Stimulated activated CD4-positive, alpha-beta T cell treated with anti-CD3 and anti-CD28 coated beads, TNF-alpha, amount 100 ng/mL, for 1 hour (primary cell): ENCODE results near the gene KRT7.

ENCODE experiments used
- DNase-seq, 3 donors: peaks; one replicate each; pipeline ENCODE4 v3.0.0-alpha.2; 2020; ENCODE audit warnings: low read depth in 3 of 3, low spot score in 1 of 3

The KRT7 gene

DNA sequence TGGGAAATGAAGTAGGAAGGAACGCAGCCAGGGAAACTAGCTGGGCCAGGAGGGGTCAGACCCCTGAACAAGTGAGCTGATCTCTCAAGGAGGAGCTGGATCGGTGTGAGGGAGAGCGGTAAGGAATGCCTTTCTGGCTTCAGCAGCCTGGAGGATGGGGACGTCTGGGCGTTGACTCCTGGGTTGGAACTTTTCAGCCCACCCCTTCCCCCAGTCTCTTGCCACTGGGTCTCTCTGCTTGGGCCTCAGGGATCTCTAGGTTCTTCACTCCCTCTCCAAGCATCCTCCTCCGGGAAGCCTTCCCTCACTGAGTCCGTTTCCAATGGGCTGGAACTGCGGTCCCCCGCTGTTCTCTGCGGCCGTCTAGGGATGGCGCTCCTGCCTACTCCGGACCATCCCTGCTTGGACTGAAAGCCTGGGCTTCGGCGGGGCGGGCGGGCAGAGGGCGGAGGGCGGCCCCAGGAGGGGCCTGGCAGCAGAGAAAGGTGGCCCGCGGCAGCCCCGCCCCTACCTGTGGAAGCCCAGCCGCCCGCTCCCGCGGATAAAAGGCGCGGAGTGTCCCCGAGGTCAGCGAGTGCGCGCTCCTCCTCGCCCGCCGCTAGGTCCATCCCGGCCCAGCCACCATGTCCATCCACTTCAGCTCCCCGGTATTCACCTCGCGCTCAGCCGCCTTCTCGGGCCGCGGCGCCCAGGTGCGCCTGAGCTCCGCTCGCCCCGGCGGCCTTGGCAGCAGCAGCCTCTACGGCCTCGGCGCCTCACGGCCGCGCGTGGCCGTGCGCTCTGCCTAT is at the start of gene KRT7:
Gene KRT7 (plus strand): TSS at position 570 of the 788 bp plus-strand sequence. CDS start 54 bp downstream, at position 624.
- no peak for DNase-seq

DNA sequence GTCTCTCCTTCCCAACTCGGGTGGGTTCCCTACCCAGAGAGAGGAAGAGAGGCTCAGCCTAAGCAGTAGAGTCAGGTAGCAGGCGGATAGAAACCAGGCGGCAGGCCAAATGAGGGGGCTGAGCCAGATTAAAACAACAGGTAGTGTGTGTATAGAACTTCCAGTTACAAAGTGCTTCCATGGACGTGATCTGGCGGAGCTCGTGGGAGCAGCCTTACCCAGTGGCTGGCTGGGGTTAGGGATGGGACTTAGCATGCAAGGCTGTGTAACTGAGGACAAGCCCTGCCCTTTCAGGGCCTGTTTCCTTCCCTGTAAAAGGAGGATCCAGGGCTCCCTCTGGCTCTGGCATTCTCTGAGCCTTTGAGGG is 49.5 kb upstream of the KRT7 start:
- DNase-seq = no peak

DNA sequence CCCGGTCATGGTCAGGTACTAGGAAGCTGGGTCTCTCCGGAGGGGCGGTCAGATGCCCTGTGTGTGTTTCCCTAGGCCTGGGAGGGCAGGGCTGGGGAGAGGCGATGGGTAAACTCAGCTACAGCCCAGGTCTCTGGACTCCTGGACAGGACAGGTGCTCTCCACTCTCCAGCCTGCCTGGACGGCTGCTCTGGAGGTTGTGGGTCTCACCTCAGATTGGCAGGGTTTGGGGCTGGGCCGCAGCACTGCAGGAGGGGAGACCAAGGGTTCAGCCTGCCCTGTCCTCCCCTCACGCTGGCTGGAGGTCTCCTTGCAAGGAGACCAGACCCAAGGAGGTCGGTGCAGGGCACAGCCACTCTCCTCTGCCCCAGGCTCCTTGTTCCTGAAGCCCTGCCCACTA is 49.1 kb upstream of the KRT7 start:
- DNase-seq = no peak

DNA sequence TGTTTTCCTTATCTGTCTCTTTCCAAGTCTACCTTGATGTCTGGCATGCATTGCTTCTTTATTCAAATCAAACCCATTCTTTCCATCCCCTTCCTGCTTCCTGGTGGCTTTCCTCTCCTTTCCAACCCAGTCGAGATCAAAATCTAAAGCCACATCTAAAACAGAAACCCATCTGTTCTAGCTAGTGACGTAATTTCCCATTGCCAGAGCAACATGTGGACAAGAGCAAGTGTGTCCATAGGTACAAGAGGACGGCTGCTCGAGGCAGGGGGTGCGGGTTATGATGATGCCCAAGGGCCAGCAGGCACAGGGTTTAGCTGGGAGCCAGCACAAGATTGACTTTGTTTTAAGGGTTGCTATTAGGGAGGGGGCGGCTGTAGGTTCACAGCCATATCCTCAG is 48.2 kb upstream of the KRT7 start:
- DNase-seq = no peak

DNA sequence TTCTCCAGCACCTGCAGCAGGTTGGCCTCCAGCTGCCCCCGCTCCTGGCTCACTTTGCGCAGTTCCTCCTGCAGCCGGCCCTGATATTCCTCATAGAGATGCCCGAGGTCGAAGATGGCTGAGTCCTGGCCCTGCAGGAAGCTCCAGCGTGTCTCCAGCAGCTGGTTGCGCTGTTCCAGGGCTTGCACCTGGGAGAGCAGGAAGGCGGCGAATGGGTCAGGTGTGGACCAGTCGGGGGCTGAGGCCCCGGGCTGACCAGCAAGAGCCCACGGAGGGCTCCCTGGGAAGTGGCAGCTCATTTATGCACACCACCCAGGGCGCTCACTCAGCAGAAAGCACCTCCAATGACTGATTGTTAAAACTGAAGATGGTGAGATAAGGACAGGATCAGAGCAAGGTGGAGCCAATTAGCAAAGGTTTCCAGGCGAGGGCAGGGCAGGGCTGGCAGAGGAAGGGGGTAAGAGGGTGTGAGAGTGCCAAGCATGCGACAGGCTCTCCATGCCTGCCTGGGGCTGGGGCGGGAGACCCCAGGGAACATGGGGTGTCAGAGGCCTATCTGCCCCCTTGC is 47.6 kb upstream of the KRT7 start:
- DNase-seq = no peak

DNA sequence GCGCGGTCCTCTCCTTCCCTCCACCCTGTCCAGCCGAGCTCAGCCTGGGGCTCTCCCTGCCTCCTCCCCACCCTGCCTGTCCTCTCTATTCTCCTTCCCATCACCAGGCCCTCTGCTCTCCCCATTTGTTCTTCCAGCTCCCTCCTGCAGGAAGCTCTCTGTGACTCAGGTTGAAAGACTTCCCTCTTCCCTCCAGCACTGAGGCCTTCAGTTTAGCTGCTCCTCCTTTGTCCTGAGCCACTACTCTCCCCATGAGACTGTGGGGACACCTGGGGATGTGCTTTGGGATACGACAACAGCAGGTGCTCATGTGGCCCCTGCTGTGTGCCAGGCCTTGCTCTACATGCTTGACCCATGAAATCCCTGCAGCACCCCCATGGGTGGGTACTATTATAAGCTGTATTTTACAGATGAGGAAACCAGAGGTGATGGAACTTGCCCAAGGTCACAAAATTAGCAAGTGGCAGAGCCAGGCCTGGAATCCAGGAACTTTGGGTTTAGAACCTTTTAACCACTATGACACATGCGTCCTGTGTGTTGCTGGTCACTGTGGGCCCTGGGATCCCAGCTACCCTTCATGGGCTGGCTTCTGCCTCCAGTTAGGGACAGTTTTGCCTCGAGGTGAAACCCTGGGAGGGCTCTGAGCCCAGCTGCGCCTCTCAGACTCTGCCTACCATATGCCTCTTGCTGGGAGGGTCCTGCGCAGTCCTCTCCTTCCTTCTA is 46.8 kb upstream of the KRT7 start:
- no peak for DNase-seq

DNA sequence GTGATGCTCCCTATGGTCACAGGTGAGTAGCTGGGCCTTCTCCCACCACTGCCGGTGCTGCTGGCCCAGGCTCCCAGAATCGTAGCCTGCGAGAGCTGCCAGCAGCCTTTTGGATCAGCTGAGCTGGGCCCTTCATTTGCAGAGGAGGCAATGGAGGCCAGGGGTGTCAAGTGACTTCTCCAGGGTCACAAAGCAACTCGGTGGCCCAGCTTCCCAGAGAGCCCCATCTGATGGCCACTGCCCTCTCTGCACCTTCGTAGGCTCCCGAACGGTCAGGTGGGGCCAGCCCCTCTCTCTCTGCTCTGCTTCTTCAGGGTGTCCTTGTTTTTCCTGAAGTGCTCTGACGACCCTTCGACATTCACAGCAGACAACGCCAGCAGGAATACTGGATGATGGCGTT is 45.8 kb upstream of the KRT7 start:
- DNase-seq = no peak

DNA sequence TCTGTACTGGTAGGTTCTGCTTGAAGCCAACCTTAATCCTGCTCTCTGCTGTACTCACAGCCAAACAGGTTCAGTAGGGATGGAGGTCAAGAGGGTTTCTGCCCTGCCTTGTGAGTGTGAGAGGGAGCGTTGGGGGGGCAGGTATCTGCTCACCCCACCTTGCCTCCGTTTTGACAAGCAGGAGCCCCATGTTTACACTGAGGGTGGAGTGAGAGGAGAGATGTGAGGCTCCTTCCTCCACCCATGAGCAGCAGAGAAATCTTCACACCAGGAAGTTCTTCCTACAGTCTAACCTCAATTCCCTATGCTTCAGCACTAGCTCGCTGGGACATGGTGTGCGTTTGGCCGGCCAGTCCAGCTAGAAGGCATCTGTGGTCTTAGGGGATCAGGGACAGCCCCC is 45.4 kb upstream of the KRT7 start:
- no peak for DNase-seq

DNA sequence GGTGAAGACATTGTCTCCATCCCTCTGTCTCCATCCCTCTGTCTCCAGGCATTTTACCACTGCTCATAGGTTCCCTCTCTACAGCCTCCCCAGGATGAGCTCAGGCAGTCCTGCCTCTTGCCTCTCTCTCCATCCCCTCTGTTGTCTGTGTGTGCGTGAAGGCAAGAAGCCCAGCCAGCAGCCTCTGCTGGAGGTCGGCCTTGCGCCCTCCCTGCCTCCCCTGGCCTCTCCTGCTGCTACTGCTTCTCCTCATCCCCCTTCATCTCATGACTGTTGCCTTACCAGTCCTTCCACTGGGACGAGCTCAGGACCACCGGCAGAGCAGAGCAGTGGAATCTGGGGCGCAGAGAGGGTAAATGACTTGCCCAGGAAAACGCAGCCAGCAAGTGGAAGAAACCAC is 44.4 kb upstream of the KRT7 start:
- DNase-seq = no peak

DNA sequence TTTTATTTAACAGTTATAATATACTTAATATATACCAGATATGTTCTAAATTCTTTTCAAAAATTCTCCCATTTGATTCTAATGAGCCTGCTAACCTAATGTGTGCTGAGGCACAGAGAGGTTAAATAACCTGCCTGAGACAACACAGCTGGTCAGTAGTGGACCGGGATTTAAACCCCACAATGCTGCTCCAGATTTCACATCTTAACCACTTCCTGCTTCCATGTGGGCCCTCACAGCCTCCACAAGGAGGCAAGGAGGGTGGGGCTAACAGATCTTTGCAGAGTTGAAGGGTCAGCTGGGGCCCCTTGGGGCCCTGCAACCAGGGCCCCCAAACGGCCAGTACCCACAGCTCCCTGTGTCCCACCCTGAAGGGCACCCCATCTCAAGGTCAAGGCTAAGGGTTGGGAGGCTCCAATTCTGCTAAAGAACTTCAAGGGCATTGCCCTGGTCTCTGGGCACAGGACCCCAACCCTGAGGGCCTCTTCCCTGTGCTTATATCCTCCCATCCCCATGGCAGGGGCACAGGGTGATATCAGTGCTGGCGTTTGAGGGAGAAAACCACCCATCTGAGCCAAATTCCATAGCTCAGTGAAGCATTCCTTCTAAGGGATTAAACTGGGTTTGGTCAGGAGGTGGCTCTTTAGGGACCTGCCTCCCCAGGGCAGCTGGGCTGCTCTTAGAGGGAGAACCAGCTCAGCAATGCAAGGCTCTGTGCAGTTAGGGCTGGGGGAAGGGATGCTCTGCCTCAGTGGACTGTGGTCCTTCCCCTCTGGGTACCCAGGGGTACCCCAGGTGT is 43.5 kb upstream of the KRT7 start:
- no peak for DNase-seq

DNA sequence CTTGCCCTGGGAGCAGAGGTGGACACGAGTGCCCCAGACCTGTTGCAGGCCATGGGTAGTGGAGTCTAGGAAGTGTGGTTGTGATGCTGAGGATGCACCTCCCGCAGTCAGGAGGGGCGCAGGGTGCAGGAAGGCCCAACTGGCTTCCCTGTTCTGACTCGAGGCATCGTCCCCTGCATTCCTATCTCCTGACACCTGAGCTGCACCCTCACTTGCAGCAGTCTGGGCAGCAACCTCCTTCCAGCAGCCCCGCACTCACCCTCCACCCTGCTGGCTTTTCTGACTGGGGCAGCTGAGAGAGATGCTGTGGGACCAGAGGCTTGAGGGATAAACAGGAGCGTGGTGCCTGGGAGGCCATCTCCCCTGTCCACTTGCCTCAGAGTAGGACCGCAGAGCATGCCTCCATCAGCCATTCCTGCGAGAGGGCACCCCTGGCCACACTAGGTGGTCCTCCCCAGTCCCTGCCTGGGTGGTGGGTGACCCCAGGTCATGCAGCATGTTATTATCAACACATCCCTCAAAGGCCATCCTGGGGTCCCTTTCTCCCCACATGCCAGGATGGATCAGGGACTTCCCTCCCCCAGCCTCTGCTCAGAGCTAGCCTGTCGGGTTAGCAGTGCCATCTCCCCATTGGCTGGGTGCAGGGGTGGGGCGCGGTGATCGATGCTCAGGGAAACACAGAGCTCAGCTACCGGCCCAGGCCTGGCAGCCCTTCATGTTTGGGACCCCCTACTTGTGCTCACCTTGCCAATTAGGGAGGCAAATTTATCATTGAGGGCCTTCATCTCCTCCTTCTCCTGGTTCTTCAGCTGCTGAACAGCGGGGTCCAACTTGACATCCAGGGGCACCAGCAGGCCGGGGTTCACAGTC is 41.9 kb upstream of the KRT7 start:
- DNase-seq = no peak

DNA sequence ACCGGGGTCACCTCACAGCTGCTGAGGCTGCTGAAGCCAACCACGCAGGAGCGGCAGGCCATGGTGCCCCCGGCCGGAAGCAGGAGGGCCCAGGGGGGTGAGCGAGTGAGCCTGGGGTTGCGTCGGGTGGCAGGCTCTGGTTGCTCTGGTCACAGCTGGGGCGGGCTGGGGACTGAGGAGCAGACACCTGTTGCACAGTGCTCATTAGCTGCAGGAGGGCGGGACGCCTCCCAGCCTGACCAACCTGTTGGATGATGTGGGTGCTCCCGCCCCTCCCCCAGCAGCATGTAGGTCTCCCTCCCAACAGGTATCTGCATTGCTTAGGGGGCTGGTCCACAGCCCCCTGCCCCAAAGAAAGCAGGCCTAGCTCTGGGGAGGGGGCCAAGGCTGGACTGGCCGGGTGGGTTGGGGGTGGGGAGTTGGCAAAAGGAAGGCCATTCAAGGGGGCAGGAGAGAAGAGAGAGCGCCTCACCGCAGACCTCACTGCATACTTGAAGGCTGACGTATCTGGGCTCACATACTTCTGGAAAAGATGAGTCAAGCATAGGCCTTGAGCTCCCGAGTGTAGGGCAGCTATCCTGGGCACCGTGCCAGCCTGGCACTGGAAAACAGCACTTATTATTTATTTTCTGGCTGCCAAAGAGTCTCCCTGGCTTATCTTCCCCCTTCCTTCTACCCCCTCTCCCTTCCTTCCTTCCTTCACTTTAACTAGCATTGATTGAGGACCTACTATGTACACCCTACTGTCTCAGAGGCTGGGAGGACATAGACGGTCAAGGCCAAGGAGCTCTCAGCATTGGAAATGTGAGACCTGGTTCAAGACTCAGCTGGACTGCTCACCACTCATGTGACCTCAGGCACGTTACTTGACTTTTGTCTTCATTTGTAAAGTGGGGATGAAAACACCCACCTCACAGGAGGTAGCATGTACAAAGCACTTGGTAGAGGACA is 40.9 kb upstream of the KRT7 start, which contains the start of gene KRT80:
Gene KRT80 (minus strand): TSS at position 174 of the 951 bp plus-strand sequence. CDS start 112 bp downstream, at position 62.
- no peak for DNase-seq

DNA sequence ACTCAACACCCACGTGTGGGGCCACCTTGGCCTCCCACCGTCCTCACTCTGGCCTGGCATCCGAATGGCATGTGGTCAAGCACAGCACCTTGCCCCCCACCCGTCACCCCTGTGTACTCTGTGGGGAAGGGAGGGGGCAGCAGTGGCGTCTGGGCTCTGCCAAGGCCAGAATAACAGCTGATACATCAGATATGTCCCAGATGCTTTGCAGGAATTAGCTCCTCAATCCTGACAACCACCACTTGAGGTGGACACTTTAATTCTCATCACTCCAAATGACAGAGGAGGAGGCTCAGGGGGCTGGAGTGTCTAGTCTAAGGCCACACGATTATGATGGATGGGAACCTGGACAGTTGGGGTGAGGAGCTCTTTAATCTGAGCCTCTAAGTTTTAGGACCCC is 39.5 kb upstream of the KRT7 start:
- no peak for DNase-seq

DNA sequence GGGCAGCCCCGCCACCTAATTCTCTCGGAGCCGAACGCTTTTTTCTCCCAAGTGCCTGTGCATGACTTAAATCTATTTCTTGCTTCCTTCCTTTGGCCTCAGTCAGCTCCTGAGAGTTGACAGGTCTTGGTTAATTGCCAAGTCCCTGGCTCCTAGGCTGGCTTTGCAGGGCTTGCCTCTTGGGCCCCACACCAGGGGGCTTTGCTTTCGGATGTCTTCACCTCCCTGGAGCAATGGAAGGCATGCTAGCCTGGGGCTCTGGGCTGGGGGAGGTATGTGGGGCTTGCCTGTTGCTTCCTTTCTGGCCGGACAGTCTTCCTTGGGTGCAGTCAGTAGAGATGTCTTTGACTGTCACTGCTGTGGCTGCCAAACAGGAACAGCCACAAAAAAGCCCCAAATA is 39.1 kb upstream of the KRT7 start:
- no peak for DNase-seq

DNA sequence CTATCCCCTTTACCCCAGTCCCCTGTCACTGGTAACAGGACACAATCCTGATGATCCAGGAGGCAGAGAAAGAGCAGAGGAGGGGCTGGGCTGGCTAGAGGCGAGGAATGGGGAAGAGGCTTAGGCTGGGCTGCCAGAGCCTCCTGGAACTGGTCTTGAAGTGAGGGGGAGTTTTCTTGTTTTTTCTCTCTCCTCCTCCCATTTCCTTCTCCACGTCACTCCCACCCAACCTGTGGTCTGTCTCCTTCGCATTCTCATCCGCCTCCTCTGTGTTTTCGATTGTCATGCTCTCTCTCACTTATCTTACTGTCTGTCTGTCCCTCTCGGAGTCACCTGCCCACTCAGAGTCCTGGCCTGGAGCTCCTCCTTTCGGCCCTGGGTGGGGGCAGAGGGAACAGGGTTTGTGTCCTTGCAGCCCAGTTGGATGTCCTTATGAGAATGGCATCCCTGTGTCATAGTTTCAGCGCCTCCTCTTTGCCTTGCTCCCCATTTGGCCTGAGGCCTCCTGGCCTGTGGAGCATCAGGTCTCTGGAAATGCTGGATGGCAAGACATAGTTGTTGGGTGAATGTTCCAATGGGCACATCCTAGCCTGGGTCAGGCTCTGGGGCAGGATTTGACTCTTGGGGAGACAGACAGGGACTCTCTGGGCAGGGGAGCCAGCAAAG is 37.8 kb upstream of the KRT7 start:
- DNase-seq = no peak

DNA sequence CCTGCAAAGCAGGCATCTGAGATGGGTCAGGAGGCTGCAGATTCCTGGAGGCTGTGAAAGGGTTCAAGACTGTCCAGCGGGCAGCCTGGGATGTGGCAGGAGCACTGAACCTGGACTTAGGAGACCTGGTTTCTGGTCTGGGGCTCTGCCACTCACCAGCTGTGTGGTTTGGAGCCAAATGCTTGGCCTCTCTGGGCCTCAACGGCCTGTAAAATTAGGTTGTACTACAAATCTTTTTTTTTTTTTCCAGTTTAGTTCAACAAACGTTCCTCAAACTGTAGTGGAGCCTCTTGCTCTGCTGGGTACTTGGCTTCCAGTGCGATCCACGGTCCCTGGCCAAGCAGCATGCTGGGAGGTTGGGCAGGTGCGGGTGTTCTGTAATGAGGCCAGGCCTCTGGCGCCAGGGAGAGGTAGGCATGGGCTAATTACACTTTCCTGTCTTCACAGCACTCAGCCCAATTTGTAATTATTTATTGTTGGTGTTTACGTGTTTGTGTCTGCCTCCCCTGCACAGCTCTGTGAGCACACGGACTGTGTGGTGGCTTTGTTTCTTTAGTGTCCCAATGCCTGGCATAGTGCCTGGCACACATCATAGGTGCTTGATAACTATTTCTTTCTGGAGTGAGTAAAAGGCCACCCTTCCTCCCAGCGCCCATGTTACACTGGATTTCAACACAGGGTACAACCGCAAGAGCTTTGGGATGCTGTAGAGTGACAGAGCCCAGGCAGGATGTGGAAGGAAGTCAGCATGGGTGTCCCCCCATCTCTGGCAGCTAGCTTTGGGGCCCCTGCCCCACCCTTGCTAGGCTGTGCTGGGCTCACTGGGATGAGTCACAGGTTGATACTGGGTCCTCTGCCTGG is 35.4 kb upstream of the KRT7 start:
- no peak for DNase-seq

DNA sequence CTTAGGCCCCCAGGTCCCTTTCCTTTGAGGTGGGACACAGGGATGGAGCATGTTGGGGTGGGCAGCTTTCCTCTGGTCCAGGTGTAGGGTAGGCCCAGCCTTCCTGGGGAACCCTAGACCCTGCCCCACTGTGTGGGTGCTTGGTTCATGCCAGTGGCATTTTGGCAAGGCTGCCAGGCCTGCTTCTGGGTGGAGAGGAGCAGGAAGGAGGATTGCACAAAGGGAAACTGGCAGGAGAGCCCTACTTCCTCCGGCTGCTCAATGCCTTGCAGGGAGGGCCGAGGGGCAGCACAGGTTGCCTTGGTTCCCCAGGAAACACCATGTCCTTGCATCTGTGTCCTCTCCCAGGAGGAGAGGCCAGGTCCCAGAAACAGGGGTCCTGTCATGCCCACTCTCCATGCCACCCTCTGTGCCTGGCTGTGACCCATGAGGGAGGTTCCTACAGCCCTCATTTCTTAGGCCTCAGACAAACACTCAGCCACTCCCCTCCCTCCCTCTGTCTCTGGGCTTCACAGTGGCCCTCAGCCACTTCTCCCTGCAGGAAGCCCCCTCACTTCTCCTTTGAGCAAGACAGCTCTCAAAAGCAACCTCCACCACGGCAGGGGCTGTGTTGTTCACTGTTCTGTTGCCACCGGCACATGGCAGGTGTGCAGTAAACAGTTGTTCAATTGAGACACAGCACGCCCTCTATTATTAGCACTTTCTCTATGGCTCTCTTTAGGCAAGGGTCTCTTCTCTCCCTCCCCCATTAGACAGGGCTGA is 34.4 kb upstream of the KRT7 start:
- no peak for DNase-seq
